ENCODE data around the gene THY1.

THY1 gene

DNA sequence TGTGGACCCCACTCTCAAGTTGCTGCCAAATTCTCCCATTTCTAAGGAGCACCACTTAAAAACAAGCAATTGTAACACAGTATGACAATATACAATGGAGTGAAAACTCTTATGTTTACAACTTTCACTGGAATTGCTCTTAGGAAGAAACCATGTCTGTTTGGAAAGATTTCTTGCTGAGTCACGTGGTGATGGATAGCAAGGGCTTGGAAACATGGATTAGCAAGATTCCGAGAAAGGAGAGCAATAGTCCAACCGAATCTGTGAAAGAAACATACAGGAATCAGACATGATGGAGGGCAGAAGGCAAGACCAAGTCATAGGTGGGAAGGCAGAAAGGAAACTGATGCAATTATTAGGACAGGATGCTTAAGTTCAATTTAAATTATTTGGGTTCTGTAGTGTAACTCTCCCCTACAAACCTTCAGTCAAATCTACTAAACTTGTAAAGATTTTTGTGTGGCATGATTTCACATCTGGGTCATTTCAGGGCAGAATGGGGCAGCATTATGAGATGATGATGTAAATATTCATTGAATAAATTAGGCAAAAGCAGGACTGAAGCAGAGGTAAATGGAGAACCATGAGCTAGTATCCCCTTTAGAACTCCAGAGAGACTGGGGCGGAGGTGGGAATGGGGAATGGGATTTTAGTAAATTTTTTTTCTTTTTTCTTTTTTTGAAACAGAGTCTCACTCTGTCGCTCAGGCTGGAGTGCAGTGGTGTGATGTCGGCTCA, 27.8 kb upstream of the THY1 start:
- Histone ChIP-seq H3K4me1 (ENCODE audit: control insufficient read depth, low read length) (peaks cover 70% of the 10 kb centered on the region), H3K4me3 (ENCODE audit: low read length) (no peak overlapping the region), H3K9me2 (replicated peaks; ENCODE audit: control insufficient read depth, low read length) (no peaks in the 10 kb centered on the region), H3K9me3 (ENCODE audit: control insufficient read depth, insufficient read depth, low read length) (no peaks in the 10 kb centered on the region), H3K79me2 (ENCODE audit: control insufficient read depth, low read length) (peaks cover 9% of the 10 kb centered on the region), H4K20me1 (ENCODE audit: control insufficient read depth, insufficient read depth, low read depth, low read length) (no peaks in the 10 kb centered on the region), H3F3A (ENCODE audit: control insufficient read depth, insufficient read depth) (peaks cover 4% of the 10 kb centered on the region; the same call in 1 of the 2 replicates), H3K27ac (ENCODE audit: low read depth, low read length) (no peak overlapping the region), H3K27me3 (ENCODE audit: control insufficient read depth, low read length) (no peaks in the 10 kb centered on the region), H3K36me3 (ENCODE audit: control insufficient read depth, low read length) (no peaks in the 10 kb centered on the region), H3K4me2 (ENCODE audit: low read length) (no peak overlapping the region)
- no peak for TF ChIP-seq EZH2phosphoT487 (IDR thresholded peaks at IDR 0.05; ENCODE audit: borderline replicate concordance, low read length)
- TF ChIP-seq, protein P1, sequence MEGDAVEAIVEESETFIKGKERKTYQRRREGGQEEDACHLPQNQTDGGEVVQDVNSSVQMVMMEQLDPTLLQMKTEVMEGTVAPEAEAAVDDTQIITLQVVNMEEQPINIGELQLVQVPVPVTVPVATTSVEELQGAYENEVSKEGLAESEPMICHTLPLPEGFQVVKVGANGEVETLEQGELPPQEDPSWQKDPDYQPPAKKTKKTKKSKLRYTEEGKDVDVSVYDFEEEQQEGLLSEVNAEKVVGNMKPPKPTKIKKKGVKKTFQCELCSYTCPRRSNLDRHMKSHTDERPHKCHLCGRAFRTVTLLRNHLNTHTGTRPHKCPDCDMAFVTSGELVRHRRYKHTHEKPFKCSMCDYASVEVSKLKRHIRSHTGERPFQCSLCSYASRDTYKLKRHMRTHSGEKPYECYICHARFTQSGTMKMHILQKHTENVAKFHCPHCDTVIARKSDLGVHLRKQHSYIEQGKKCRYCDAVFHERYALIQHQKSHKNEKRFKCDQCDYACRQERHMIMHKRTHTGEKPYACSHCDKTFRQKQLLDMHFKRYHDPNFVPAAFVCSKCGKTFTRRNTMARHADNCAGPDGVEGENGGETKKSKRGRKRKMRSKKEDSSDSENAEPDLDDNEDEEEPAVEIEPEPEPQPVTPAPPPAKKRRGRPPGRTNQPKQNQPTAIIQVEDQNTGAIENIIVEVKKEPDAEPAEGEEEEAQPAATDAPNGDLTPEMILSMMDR (IDR thresholded peaks at IDR 0.05; ENCODE audit: low read depth, low read length, poor library complexity, severe bottlenecking): no peak

DNA sequence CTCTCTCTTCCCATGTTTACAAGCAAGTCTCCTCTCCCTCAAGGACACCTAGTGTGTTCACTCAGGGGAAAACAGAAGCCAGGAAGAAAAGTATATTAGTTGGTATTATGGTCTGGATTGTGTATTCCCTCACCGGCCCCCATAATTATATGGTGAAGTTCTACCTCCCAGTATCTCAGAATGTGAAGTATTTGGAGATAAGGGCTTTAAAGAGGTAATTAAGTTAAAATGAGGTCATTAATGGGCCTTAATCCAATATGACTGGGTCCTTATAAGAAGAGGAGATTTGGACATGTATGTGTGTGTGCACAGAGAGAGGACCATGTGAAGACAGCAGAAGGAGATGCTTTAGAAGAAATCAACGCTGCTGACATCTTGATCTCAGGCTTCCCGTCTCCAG, 26.5 kb upstream of the THY1 start:
- H3K4me2 ChIP-seq (ENCODE audit: low read length): peak overlapping the region; percentile 17; the same call in 1 of the 2 replicates
- H3K27me3 ChIP-seq (ENCODE audit: control insufficient read depth, low read length): no peaks in the 10 kb centered on the region
- TF ChIP-seq EZH2phosphoT487 (IDR thresholded peaks at IDR 0.05; ENCODE audit: borderline replicate concordance, low read length): no peak
- TF ChIP-seq, protein P1 (IDR thresholded peaks at IDR 0.05; ENCODE audit: low read depth, low read length, poor library complexity, severe bottlenecking): no peak

DNA sequence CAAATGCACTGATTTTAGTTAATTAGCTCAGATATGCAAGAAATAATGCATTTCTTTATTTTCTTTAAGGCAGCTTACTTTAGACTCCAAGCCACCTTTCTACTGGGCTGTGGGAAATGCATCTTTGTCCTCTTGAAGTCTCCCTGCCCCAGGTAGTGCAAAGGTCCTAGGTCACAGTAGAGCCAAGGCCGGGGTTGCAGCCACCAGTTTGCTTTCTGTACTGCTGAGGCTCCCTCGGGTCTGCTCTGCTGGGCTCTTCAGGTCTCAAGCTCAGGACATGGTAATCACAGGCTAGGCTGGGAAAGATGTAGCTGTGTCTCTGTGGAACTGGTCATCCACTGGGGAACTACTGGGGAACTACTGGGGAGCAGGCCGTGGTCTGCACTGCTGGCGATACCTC, 25.4 kb upstream of the THY1 start:
- Histone ChIP-seq H3K4me3 (ENCODE audit: low read length) (no peak overlapping the region), H3K27ac (ENCODE audit: low read depth, low read length) (peak overlapping the region; percentile 83), H4K20me1 (ENCODE audit: control insufficient read depth, insufficient read depth, low read depth, low read length) (no peaks in the 10 kb centered on the region), H3K36me3 (ENCODE audit: control insufficient read depth, low read length) (peaks cover 3% of the 10 kb centered on the region; the same call in 1 of the 2 replicates), H3F3A (ENCODE audit: control insufficient read depth, insufficient read depth) (peaks cover 4% of the 10 kb centered on the region), H3K79me2 (ENCODE audit: control insufficient read depth, low read length) (peaks cover 9% of the 10 kb centered on the region), H3K4me1 (ENCODE audit: control insufficient read depth, low read length) (peaks cover 94% of the 10 kb centered on the region), H3K9me3 (ENCODE audit: control insufficient read depth, insufficient read depth, low read length) (no peaks in the 10 kb centered on the region), H3K27me3 (ENCODE audit: control insufficient read depth, low read length) (no peaks in the 10 kb centered on the region), H3K9me2 (replicated peaks; ENCODE audit: control insufficient read depth, low read length) (no peaks in the 10 kb centered on the region), H3K4me2 (ENCODE audit: low read length) (peak overlapping the region; percentile 73)
- TF ChIP-seq EZH2phosphoT487 (IDR thresholded peaks at IDR 0.05; ENCODE audit: borderline replicate concordance, low read length): no peak
- TF ChIP-seq, protein P1 (IDR thresholded peaks at IDR 0.05; ENCODE audit: low read depth, low read length, poor library complexity, severe bottlenecking): no peak

More for the DNA sequence above, 26.5 kb upstream of the THY1 start:
- peaks cover 83% of the 10 kb centered on the region for H3K4me1 ChIP-seq (ENCODE audit: control insufficient read depth, low read length)
- H3K4me3 ChIP-seq (ENCODE audit: low read length): no peak overlapping the region
- H4K20me1 ChIP-seq (ENCODE audit: control insufficient read depth, insufficient read depth, low read depth, low read length): no peaks in the 10 kb centered on the region
- no peaks in the 10 kb centered on the region; the same call in 1 of the 2 replicates for H3K36me3 ChIP-seq (ENCODE audit: control insufficient read depth, low read length)
- H3K9me2 ChIP-seq (replicated peaks; ENCODE audit: control insufficient read depth, low read length): no peaks in the 10 kb centered on the region
- peaks cover 4% of the 10 kb centered on the region; the same call in 1 of the 2 replicates for H3F3A ChIP-seq (ENCODE audit: control insufficient read depth, insufficient read depth)
- H3K27ac ChIP-seq (ENCODE audit: low read depth, low read length): no peak overlapping the region
- H3K9me3 ChIP-seq (ENCODE audit: control insufficient read depth, insufficient read depth, low read length): no peaks in the 10 kb centered on the region
- H3K79me2 ChIP-seq (ENCODE audit: control insufficient read depth, low read length): peaks cover 9% of the 10 kb centered on the region

Measured in DOHH2 (cell line).